HG03521 (cell line): ENCODE data around the gene ERC2.

ENCODE experiments used
- ATAC-seq: cut with Tn5 transposase; IDR thresholded peaks from one replicate; pipeline ENCODE4 v1.9.1; 2021; ENCODE audit warnings: mild to moderate bottlenecking, moderate library complexity; ENCODE audit not compliant: unreplicated experiment

Gene ERC2

GRCh38 chr3:55728461-55729100 is 739.7 kb downstream of the ERC2 start:
- ATAC-seq = no peak

- no peak for ATAC-seq
Measured at GRCh38 chr3:55726501-55726775, 741.8 kb downstream of the ERC2 start.

GRCh38 chr3:55725681-55726500 is 742.4 kb downstream of the ERC2 start:
- ATAC-seq = no peak

- no peak for ATAC-seq
Measured at GRCh38 chr3:55724821-55725220, 743.4 kb downstream of the ERC2 start.

- no peak for ATAC-seq
Measured at GRCh38 chr3:55724407-55724784, 743.9 kb downstream of the ERC2 start.

- no peak for ATAC-seq
Measured at GRCh38 chr3:55723653-55724406, 744.4 kb downstream of the ERC2 start.

GRCh38 chr3:55721716-55722484 is 746.4 kb downstream of the ERC2 start:
- ATAC-seq = no peak

- ATAC-seq = no peak
Measured at GRCh38 chr3:55720614-55721013, 747.7 kb downstream of the ERC2 start.

GRCh38 chr3:55719508-55719907 is 748.8 kb downstream of the ERC2 start:
- ATAC-seq = no peak

- no peak for ATAC-seq
Measured at GRCh38 chr3:55719006-55719405, 749.3 kb downstream of the ERC2 start.

- no peak for ATAC-seq
Measured at GRCh38 chr3:55718521-55718921, 749.7 kb downstream of the ERC2 start.

GRCh38 chr3:55718074-55718473 is 750.2 kb downstream of the ERC2 start:
- no peak for ATAC-seq

- no peak for ATAC-seq
Measured at GRCh38 chr3:55717481-55717880, 750.8 kb downstream of the ERC2 start.

GRCh38 chr3:55716611-55717225 is 751.5 kb downstream of the ERC2 start:
- ATAC-seq = no peak

- ATAC-seq = no peak
Measured at GRCh38 chr3:55716044-55716443, 752.2 kb downstream of the ERC2 start.

GRCh38 chr3:55714057-55714456 is 754.2 kb downstream of the ERC2 start:
- ATAC-seq = no peak

- no peak for ATAC-seq
Measured at GRCh38 chr3:55711646-55712045, 756.6 kb downstream of the ERC2 start.

- no peak for ATAC-seq
Measured at GRCh38 chr3:55709411-55710012, 758.8 kb downstream of the ERC2 start.

GRCh38 chr3:55708921-55709320 is 759.3 kb downstream of the ERC2 start:
- ATAC-seq = no peak

GRCh38 chr3:55708242-55708641 is 760.0 kb downstream of the ERC2 start:
- ATAC-seq = no peak
